ENCODE results near the gene ZNF148.

ZNF148 gene

GRCh38 chr3:125262161-125262560 is 113.0 kb downstream of the ZNF148 start:
- no peaks in the 10 kb centered on the region for H3K9me3 ChIP-seq (replicated peaks; ENCODE audit: low read length)

GRCh38 chr3:125261031-125261430 is 114.1 kb downstream of the ZNF148 start:
- no peaks in the 10 kb centered on the region for H3K9me3 ChIP-seq (replicated peaks; ENCODE audit: low read length)
- no peak overlapping the region for H3K4me3 ChIP-seq (ENCODE audit: low read length)
- H3K36me3 ChIP-seq (ENCODE audit: insufficient read depth, low read length): peaks cover 11% of the 10 kb centered on the region
- H3K27me3 ChIP-seq (ENCODE audit: control insufficient read depth, insufficient read depth, low read length): no peaks in the 10 kb centered on the region
- H3K9ac ChIP-seq (ENCODE audit: low read depth, low read length): no peak overlapping the region
- no peak overlapping the region for H3K4me2 ChIP-seq (ENCODE audit: low read length)
- no peaks in the 10 kb centered on the region for H3K4me1 ChIP-seq (ENCODE audit: control insufficient read depth, insufficient read depth, low read length)

More at GRCh38 chr3:125262161-125262560, 113.0 kb downstream of the ZNF148 start:
- no peaks in the 10 kb centered on the region for H3K4me1 ChIP-seq (ENCODE audit: control insufficient read depth, insufficient read depth, low read length)
- H3K4me3 ChIP-seq (ENCODE audit: low read length): no peak overlapping the region
- H3K27me3 ChIP-seq (ENCODE audit: control insufficient read depth, insufficient read depth, low read length): no peaks in the 10 kb centered on the region
- H3K9ac ChIP-seq (ENCODE audit: low read depth, low read length): no peak overlapping the region
- H3K36me3 ChIP-seq (ENCODE audit: insufficient read depth, low read length): peaks cover 8% of the 10 kb centered on the region
- H3K4me2 ChIP-seq (ENCODE audit: low read length): no peak overlapping the region

- Histone ChIP-seq H3K4me3 (ENCODE audit: low read length) (no peak overlapping the region), H3K9me3 (replicated peaks; ENCODE audit: low read length) (no peaks in the 10 kb centered on the region), H3K4me2 (ENCODE audit: low read length) (no peak overlapping the region), H3K36me3 (ENCODE audit: insufficient read depth, low read length) (peaks cover 11% of the 10 kb centered on the region), H3K9ac (ENCODE audit: low read depth, low read length) (no peak overlapping the region), H3K27me3 (ENCODE audit: control insufficient read depth, insufficient read depth, low read length) (no peaks in the 10 kb centered on the region), H3K4me1 (ENCODE audit: control insufficient read depth, insufficient read depth, low read length) (no peaks in the 10 kb centered on the region)
Measured at GRCh38 chr3:125260158-125260557, 115.0 kb downstream of the ZNF148 start.

GRCh38 chr3:125257536-125257935 is 117.6 kb downstream of the ZNF148 start:
- Histone ChIP-seq H3K4me3 (ENCODE audit: low read length) (no peak overlapping the region), H3K9me3 (replicated peaks; ENCODE audit: low read length) (no peaks in the 10 kb centered on the region), H3K27me3 (ENCODE audit: control insufficient read depth, insufficient read depth, low read length) (no peaks in the 10 kb centered on the region), H3K36me3 (ENCODE audit: insufficient read depth, low read length) (peaks cover 4% of the 10 kb centered on the region), H3K9ac (ENCODE audit: low read depth, low read length) (no peak overlapping the region), H3K4me1 (ENCODE audit: control insufficient read depth, insufficient read depth, low read length) (no peaks in the 10 kb centered on the region), H3K4me2 (ENCODE audit: low read length) (no peak overlapping the region)

- no peak overlapping the region for H3K4me2 ChIP-seq (ENCODE audit: low read length)
- H3K4me3 ChIP-seq (ENCODE audit: low read length): no peak overlapping the region
- no peaks in the 10 kb centered on the region for H3K4me1 ChIP-seq (ENCODE audit: control insufficient read depth, insufficient read depth, low read length)
- no peaks in the 10 kb centered on the region for H3K27me3 ChIP-seq (ENCODE audit: control insufficient read depth, insufficient read depth, low read length)
- H3K9ac ChIP-seq (ENCODE audit: low read depth, low read length): no peak overlapping the region
- peaks cover 4% of the 10 kb centered on the region for H3K36me3 ChIP-seq (ENCODE audit: insufficient read depth, low read length)
- H3K9me3 ChIP-seq (replicated peaks; ENCODE audit: low read length): no peaks in the 10 kb centered on the region
Measured at GRCh38 chr3:125256675-125257074, 118.5 kb downstream of the ZNF148 start.

GRCh38 chr3:125250973-125251372 is 124.2 kb downstream of the ZNF148 start:
- no peaks in the 10 kb centered on the region for H3K36me3 ChIP-seq (ENCODE audit: insufficient read depth, low read length)
- no peak overlapping the region for H3K9ac ChIP-seq (ENCODE audit: low read depth, low read length)
- no peaks in the 10 kb centered on the region for H3K9me3 ChIP-seq (replicated peaks; ENCODE audit: low read length)
- H3K27me3 ChIP-seq (ENCODE audit: control insufficient read depth, insufficient read depth, low read length): no peaks in the 10 kb centered on the region
- no peaks in the 10 kb centered on the region for H3K4me1 ChIP-seq (ENCODE audit: control insufficient read depth, insufficient read depth, low read length)
- no peak overlapping the region for H3K4me2 ChIP-seq (ENCODE audit: low read length)
- H3K4me3 ChIP-seq (ENCODE audit: low read length): no peak overlapping the region

GRCh38 chr3:125246237-125246636 is 128.9 kb downstream of the ZNF148 start:
- no peak overlapping the region for H3K4me3 ChIP-seq (ENCODE audit: low read length)
- no peaks in the 10 kb centered on the region for H3K9me3 ChIP-seq (replicated peaks; ENCODE audit: low read length)
- H3K4me2 ChIP-seq (ENCODE audit: low read length): no peak overlapping the region
- H3K36me3 ChIP-seq (ENCODE audit: insufficient read depth, low read length): no peaks in the 10 kb centered on the region
- H3K27me3 ChIP-seq (ENCODE audit: control insufficient read depth, insufficient read depth, low read length): no peaks in the 10 kb centered on the region
- no peak overlapping the region for H3K9ac ChIP-seq (ENCODE audit: low read depth, low read length)
- no peaks in the 10 kb centered on the region for H3K4me1 ChIP-seq (ENCODE audit: control insufficient read depth, insufficient read depth, low read length)

- Histone ChIP-seq H3K4me3 (ENCODE audit: low read length) (no peak overlapping the region), H3K4me2 (ENCODE audit: low read length) (no peak overlapping the region), H3K4me1 (ENCODE audit: control insufficient read depth, insufficient read depth, low read length) (peaks cover 4% of the 10 kb centered on the region), H3K9me3 (replicated peaks; ENCODE audit: low read length) (no peaks in the 10 kb centered on the region), H3K36me3 (ENCODE audit: insufficient read depth, low read length) (no peaks in the 10 kb centered on the region), H3K9ac (ENCODE audit: low read depth, low read length) (no peak overlapping the region), H3K27me3 (ENCODE audit: control insufficient read depth, insufficient read depth, low read length) (no peaks in the 10 kb centered on the region)
Measured at GRCh38 chr3:125245521-125245920, 129.6 kb downstream of the ZNF148 start.

GRCh38 chr3:125240496-125240895 is 134.6 kb downstream of the ZNF148 start:
- Histone ChIP-seq H3K36me3 (ENCODE audit: insufficient read depth, low read length) (no peaks in the 10 kb centered on the region), H3K27me3 (ENCODE audit: control insufficient read depth, insufficient read depth, low read length) (no peaks in the 10 kb centered on the region), H3K4me3 (ENCODE audit: low read length) (no peak overlapping the region), H3K9me3 (replicated peaks; ENCODE audit: low read length) (no peaks in the 10 kb centered on the region), H3K4me2 (ENCODE audit: low read length) (no peak overlapping the region), H3K9ac (ENCODE audit: low read depth, low read length) (no peak overlapping the region), H3K4me1 (ENCODE audit: control insufficient read depth, insufficient read depth, low read length) (peaks cover 8% of the 10 kb centered on the region)

GRCh38 chr3:125239266-125239665 is 135.9 kb downstream of the ZNF148 start:
- Histone ChIP-seq H3K9me3 (replicated peaks; ENCODE audit: low read length) (no peaks in the 10 kb centered on the region), H3K27me3 (ENCODE audit: control insufficient read depth, insufficient read depth, low read length) (no peaks in the 10 kb centered on the region), H3K4me2 (ENCODE audit: low read length) (no peak overlapping the region), H3K9ac (ENCODE audit: low read depth, low read length) (no peak overlapping the region), H3K4me1 (ENCODE audit: control insufficient read depth, insufficient read depth, low read length) (peaks cover 8% of the 10 kb centered on the region), H3K4me3 (ENCODE audit: low read length) (no peak overlapping the region), H3K36me3 (ENCODE audit: insufficient read depth, low read length) (no peaks in the 10 kb centered on the region)

- Histone ChIP-seq H3K9ac (ENCODE audit: low read depth, low read length) (no peak overlapping the region), H3K4me1 (ENCODE audit: control insufficient read depth, insufficient read depth, low read length) (peaks cover 8% of the 10 kb centered on the region), H3K27me3 (ENCODE audit: control insufficient read depth, insufficient read depth, low read length) (no peaks in the 10 kb centered on the region), H3K4me2 (ENCODE audit: low read length) (no peak overlapping the region), H3K4me3 (ENCODE audit: low read length) (no peak overlapping the region), H3K36me3 (ENCODE audit: insufficient read depth, low read length) (peaks cover 1% of the 10 kb centered on the region), H3K9me3 (replicated peaks; ENCODE audit: low read length) (no peaks in the 10 kb centered on the region)
Measured at GRCh38 chr3:125238759-125239158, 136.4 kb downstream of the ZNF148 start.

- H3K9ac ChIP-seq (ENCODE audit: low read depth, low read length): no peak overlapping the region
- H3K9me3 ChIP-seq (replicated peaks; ENCODE audit: low read length): no peaks in the 10 kb centered on the region
- H3K4me1 ChIP-seq (ENCODE audit: control insufficient read depth, insufficient read depth, low read length): peaks cover 18% of the 10 kb centered on the region
- H3K4me3 ChIP-seq (ENCODE audit: low read length): no peak overlapping the region
- H3K27me3 ChIP-seq (ENCODE audit: control insufficient read depth, insufficient read depth, low read length): no peaks in the 10 kb centered on the region
- peaks cover 17% of the 10 kb centered on the region for H3K36me3 ChIP-seq (ENCODE audit: insufficient read depth, low read length)
- no peak overlapping the region for H3K4me2 ChIP-seq (ENCODE audit: low read length)
Measured at GRCh38 chr3:125236331-125236903, 138.7 kb downstream of the ZNF148 start.
